Skeletal muscle satellite cell (primary cell): ENCODE measurements around the gene CCDC106.

Experiments
- H3K27me3 ChIP-seq: 2 replicates; pipeline ENCODE4 v1.7.0; 2013; ENCODE audit warnings: low read length; ENCODE audit not compliant: control insufficient read depth, insufficient read depth
- H3K36me3 ChIP-seq: 2 replicates; pipeline ENCODE4 v1.7.0; 2013; ENCODE audit warnings: mild to moderate bottlenecking, control low read depth, low read length; ENCODE audit not compliant: insufficient read depth
- H3K4me1 ChIP-seq: 2 replicates; pipeline ENCODE4 v1.7.0; 2013; ENCODE audit warnings: low read length; ENCODE audit not compliant: control insufficient read depth, insufficient read depth
- H3K4me2 ChIP-seq: 2 replicates; pipeline ENCODE4 v1.7.0; 2013; ENCODE audit warnings: mild to moderate bottlenecking, low read length
- H3K4me3 ChIP-seq: 2 replicates; pipeline ENCODE4 v1.7.0; 2013; ENCODE audit warnings: low read length
- H3K9ac ChIP-seq: 2 replicates; pipeline ENCODE4 v1.7.0; 2013; ENCODE audit warnings: mild to moderate bottlenecking, low read depth, low read length, moderate library complexity
- H3K9me3 ChIP-seq: replicated peaks from 2 replicates; pipeline ENCODE4 v1.7.0; 2013; ENCODE audit warnings: mild to moderate bottlenecking, control low read depth, low read length

CCDC106 gene

DNA sequence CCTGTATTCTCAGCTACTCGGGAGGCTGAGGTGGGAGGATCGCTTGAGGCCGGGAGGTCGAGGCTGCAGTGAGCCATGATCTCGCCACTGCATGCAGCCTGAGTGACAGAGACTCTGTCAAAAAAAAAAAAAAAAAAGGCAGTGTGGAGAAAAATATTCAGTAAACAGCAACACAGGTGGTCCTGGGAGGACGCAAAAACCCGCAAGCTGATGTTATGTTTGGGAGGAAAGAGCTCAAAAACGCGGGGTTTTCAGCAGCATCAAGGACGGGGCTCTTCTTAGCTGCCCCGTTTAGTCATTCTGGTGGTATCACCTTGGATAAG, 23.0 kb upstream of the CCDC106 start:
- Histone ChIP-seq H3K4me1 (peaks cover 5% of the 10 kb centered on the region), H3K27me3 (no peaks in the 10 kb centered on the region), H3K4me3 (peak overlapping the region; percentile 74), H3K9ac (peak overlapping the region; percentile 83), H3K36me3 (peaks cover 11% of the 10 kb centered on the region), H3K4me2 (peak overlapping the region; percentile 91), H3K9me3 (no peaks in the 10 kb centered on the region)

GRCh38 chr19:55626350-55626749, 21.7 kb upstream of the CCDC106 start:
- Histone ChIP-seq H3K27me3 (no peaks in the 10 kb centered on the region), H3K9ac (no peak overlapping the region), H3K9me3 (no peaks in the 10 kb centered on the region), H3K4me3 (no peak overlapping the region), H3K36me3 (peaks cover 4% of the 10 kb centered on the region), H3K4me2 (no peak overlapping the region), H3K4me1 (peaks cover 5% of the 10 kb centered on the region)

DNA sequence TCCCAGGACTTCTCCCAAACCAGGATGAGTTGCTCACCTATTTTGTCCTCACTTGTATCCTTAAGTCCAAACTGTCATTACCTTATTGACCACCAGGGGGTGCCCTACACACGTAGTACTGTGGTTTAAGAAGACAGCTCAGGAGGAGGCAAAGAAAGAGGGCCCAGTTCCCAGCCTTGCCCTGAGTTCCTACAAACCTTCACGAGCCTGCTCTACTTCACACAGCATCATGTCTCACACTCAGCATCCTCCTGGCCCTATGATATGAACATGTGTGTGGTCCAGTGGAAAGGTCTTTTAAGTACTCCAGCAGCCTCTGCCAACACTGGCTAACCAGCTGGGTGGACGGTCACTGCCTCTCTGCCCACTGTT, 15.6 kb upstream of the CCDC106 start:
- H3K9me3 ChIP-seq, result no peaks in the 10 kb centered on the region
- no peaks in the 10 kb centered on the region for H3K36me3 ChIP-seq
- peak overlapping the region; percentile 31 for H3K9ac ChIP-seq
- no peaks in the 10 kb centered on the region for H3K27me3 ChIP-seq
- no peak overlapping the region for H3K4me3 ChIP-seq
- H3K4me2 ChIP-seq, result no peak overlapping the region
- H3K4me1 ChIP-seq, result peaks cover 17% of the 10 kb centered on the region

GRCh38 chr19:55633861-55634260, 14.2 kb upstream of the CCDC106 start:
- H3K4me1 ChIP-seq, result peaks cover 17% of the 10 kb centered on the region
- no peaks in the 10 kb centered on the region for H3K9me3 ChIP-seq
- no peaks in the 10 kb centered on the region for H3K36me3 ChIP-seq
- peak overlapping the region; percentile 99 for H3K9ac ChIP-seq
- H3K27me3 ChIP-seq, result no peaks in the 10 kb centered on the region
- H3K4me2 ChIP-seq, result peak overlapping the region; percentile 87
- H3K4me3 ChIP-seq, result peak overlapping the region; percentile 85

- Histone ChIP-seq H3K9ac (peak overlapping the region; percentile 99), H3K4me1 (peaks cover 24% of the 10 kb centered on the region), H3K36me3 (no peaks in the 10 kb centered on the region), H3K9me3 (no peaks in the 10 kb centered on the region), H3K4me2 (peak overlapping the region; percentile 87), H3K27me3 (no peaks in the 10 kb centered on the region), H3K4me3 (peak overlapping the region; percentile 85)
These were observed 12.7 kb upstream of the CCDC106 start for GRCh38 chr19:55635334-55635717.

GRCh38 chr19:55635856-55636440, 12.1 kb upstream of the CCDC106 start:
- no peaks in the 10 kb centered on the region for H3K27me3 ChIP-seq
- no peaks in the 10 kb centered on the region for H3K9me3 ChIP-seq
- peaks cover 27% of the 10 kb centered on the region for H3K4me1 ChIP-seq
- peak overlapping the region; percentile 99 for H3K9ac ChIP-seq
- H3K36me3 ChIP-seq, result no peaks in the 10 kb centered on the region
- peak overlapping the region; percentile 85 for H3K4me3 ChIP-seq
- H3K4me2 ChIP-seq, result peak overlapping the region; percentile 87

DNA sequence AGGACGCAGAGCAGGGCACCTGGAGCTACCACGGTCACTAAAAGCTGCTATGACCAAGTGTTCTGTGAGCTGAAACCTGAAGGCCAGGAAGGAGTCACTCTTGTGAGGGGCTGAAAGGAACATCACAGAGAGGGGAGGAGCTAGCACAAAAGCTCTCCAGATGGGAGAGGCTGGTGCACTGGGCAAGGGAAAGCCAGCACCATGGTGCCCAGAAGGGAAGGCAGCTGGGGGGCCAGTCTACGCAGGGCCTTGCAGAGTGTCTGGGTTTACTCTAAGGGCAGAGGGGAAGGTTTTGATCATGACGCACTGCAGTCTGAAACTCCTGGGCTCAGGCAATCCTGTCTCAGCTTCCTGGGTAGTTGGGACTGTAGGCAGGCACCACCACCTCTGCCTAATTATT, 11.3 kb upstream of the CCDC106 start:
- Histone ChIP-seq H3K4me1 (peaks cover 27% of the 10 kb centered on the region), H3K4me2 (peak overlapping the region; percentile 87), H3K4me3 (peak overlapping the region; percentile 85), H3K9ac (no peak overlapping the region), H3K36me3 (no peaks in the 10 kb centered on the region), H3K27me3 (no peaks in the 10 kb centered on the region), H3K9me3 (no peaks in the 10 kb centered on the region)

- H3K4me3 ChIP-seq, result no peak overlapping the region
- H3K9me3 ChIP-seq, result no peaks in the 10 kb centered on the region
- H3K4me2 ChIP-seq, result no peak overlapping the region
- no peaks in the 10 kb centered on the region for H3K27me3 ChIP-seq
- peaks cover 33% of the 10 kb centered on the region for H3K4me1 ChIP-seq
- H3K9ac ChIP-seq, result no peak overlapping the region
- H3K36me3 ChIP-seq, result no peaks in the 10 kb centered on the region
These were observed 10.5 kb upstream of the CCDC106 start for GRCh38 chr19:55637534-55637933.

DNA sequence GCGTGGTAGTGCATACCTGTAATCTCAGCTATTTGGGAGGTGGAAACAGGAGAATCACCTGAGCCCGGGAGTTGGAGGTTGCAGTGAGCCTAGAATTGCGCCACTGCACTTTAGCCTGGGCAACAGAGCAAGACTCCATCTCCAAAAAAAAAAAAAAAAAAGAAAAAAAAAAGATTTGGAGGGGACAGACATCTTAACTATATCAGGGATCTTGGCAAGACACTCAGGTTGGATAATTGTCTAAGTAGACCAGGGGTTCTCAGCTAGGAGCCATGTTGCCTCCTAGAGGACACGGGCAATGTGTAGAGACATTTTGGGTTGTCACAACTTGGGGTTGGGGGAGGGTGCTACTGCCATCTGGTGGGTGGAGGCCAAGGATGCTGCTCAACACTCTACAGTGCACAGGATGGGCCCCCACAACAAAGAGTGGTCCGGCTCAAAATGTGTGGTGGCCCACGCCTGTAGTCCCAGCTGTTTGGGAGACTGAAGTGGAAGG, 9.1 kb upstream of the CCDC106 start:
- Histone ChIP-seq H3K4me3 (no peak overlapping the region), H3K4me2 (no peak overlapping the region), H3K4me1 (peaks cover 40% of the 10 kb centered on the region), H3K9ac (no peak overlapping the region), H3K9me3 (no peaks in the 10 kb centered on the region), H3K36me3 (no peaks in the 10 kb centered on the region), H3K27me3 (no peaks in the 10 kb centered on the region)

DNA sequence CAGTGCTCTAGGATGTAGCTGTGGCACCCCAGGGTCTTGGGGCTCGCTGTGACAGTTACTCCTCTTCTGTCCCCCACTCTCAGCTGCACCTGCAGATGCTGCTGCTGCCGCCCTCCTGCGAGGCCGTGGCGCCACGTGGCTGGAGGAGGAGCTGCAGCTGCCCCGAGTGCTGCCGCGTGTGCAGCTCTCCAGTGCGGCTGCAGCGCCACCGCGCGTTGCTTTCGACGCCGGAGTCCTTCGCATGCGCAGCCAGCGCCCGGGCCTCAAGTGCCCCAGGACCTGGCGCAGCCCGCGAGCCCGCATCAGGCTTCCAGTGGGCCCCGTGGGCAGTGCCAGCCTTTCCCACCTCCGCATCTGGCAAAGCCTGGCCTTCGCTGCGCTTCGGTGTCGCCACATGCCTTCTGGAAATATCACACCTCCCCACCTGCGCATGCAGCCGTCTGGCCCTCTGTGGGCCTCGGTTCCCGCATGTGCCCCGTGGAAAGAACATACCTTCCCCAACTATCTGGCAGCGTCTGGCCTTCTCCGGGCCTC, 7.9 kb upstream of the CCDC106 start:
- peak overlapping the region; percentile 90 for H3K9ac ChIP-seq
- no peaks in the 10 kb centered on the region for H3K27me3 ChIP-seq
- H3K36me3 ChIP-seq, result peaks cover 7% of the 10 kb centered on the region
- H3K4me2 ChIP-seq, result peak overlapping the region; percentile 92
- peak overlapping the region; percentile 94 for H3K4me3 ChIP-seq
- no peaks in the 10 kb centered on the region for H3K9me3 ChIP-seq
- peaks cover 46% of the 10 kb centered on the region for H3K4me1 ChIP-seq

DNA sequence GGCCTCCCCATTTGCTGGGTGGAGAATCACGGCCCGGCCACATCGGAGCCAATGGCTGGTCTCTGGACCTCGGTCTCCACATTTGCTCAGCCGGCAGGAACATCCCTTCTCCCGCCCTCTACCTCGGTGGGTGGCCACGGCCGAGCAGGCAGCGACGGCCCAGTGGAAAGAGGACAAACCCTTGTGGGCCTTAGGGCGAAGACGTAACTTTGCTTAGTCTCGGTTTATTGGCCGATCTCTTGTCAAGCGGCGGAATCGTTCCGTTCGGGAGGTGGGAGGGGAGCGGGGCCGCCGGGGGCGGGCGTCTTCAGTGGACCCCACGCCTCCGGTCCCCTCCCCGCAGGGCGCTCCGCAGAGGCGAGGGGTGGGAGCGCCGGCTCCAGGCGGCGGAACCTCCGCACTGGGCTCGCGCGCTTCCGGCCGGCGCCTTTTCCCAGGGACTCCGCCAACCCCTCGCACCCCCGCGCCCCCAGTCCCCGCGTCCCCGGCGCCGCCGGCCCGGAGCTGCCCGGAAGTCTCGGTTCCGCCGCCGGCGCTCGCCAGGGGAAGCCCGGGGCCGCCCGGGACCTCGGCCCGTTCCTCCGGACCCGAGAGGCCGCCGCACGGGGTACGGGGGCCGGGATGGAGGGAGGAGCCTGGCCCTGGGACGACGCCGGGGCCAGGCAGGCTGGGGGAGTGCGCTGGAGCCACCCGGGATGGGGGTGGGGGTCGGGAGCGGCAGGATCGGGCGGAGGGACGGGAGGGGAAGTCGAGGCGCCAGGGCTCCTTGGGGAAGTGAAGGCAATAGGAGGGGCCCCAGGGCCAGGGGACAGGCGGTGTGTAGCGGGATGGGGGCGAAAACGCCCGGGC, 7.2 kb upstream of the CCDC106 start, which contains the start of gene ZNF580:
TSS of gene ZNF580 (plus strand) at position 426 of the 849 bp plus-strand sequence. CDS start 1,507 bp downstream, outside the sequence.
- peak within 1 kb of the TSS; percentile 90 for H3K9ac ChIP-seq
- H3K4me3 ChIP-seq, result peak within 1 kb of the TSS; percentile 94
- peak within 1 kb of the TSS; percentile 92 for H3K4me2 ChIP-seq
- peaks cover 12% of the 10 kb centered on the region for H3K36me3 ChIP-seq
- peaks cover 46% of the 10 kb centered on the region for H3K4me1 ChIP-seq
- no peaks in the 10 kb centered on the region for H3K9me3 ChIP-seq
- no peaks in the 10 kb centered on the region for H3K27me3 ChIP-seq
